SK-N-SH (cell line): ENCODE measurements around the gene ARHGDIB. TPM values are rescaled to one million over a fixed set of nuclear protein-coding genes. Genes with fewer than 3 reads are reported as not detected.

Experiments used
- CTCF ChIA-PET: fragments of 300-600, 350-600 bp; formaldehyde crosslinking; extraction: SDS; loops from one replicate; lab custom pipeline; 2021; lab: Yijun Ruan, JAX
- POLR2A ChIA-PET: fragments of 350-600 bp; sonication (Branson Sonifier 250); formaldehyde crosslinking; extraction: SDS; loops from one replicate; lab custom pipeline; 2020; ENCODE audit warnings: antibody characterized with exemption, inconsistent platforms; lab: Yijun Ruan, JAX
- DNase-seq: peaks from one replicate; pipeline ENCODE4 v3.0.0; 2012
- H2AFZ ChIP-seq: fragments of 200-600 bp; sonication (generic); 2 replicates; pipeline ENCODE4 v1.8.1; 2016; ENCODE audit warnings: antibody characterized with exemption, mild to moderate bottlenecking, low read depth
- H3F3A ChIP-seq: fragments of 200-600 bp; sonication (generic); replicated peaks from 2 replicates; pipeline ENCODE3; 2016; ENCODE audit warnings: antibody characterized with exemption, mild to moderate bottlenecking; ENCODE audit not compliant: insufficient read depth
- H3K27ac ChIP-seq, 2 experiments: fragments of 200-500 bp in 1 of 2; fragments of 200-600 bp in 1 of 2; sonication (Bioruptor generic) in 1 of 2; sonication (generic), shearing (Covaris generic) in 1 of 2; 2 replicates each; pipeline versions ENCODE4 v1.5.1 to v1.6.1; 2014 to 2016; ENCODE audit warnings: low read depth in 2 of 2, inconsistent platforms in 1 of 2, low read length in 1 of 2, mild to moderate bottlenecking in 1 of 2, mixed read lengths in 1 of 2
- H3K27me3 ChIP-seq: fragments of 200-600 bp; sonication (generic), shearing (Covaris generic); 2 replicates; pipeline ENCODE4 v1.6.1; 2016; ENCODE audit warnings: mixed run types; ENCODE audit not compliant: insufficient read depth
- H3K36me3 ChIP-seq, 2 experiments: fragments of 200-500 bp in 1 of 2; fragments of 200-600 bp in 1 of 2; sonication (Bioruptor generic) in 1 of 2; sonication (generic) in 1 of 2; replicated peaks in 1 of 2; 2 replicates each; pipeline versions ENCODE3 to v1.5.1; 2014 to 2016; ENCODE audit warnings: low read length in 1 of 2, mild to moderate bottlenecking in 1 of 2; ENCODE audit not compliant: insufficient read depth in 2 of 2, control insufficient read depth in 1 of 2
- H3K4me1 ChIP-seq, 2 experiments: fragments of 200-500 bp in 1 of 2; fragments of 200-600 bp in 1 of 2; sonication (Bioruptor generic) in 1 of 2; sonication (generic), shearing (Covaris generic) in 1 of 2; 2 replicates each; pipeline versions ENCODE4 v1.5.1 to v1.6.1; 2014 to 2016; ENCODE audit warnings: low read depth in 1 of 2, low read length in 1 of 2, mixed run types in 1 of 2; ENCODE audit not compliant: insufficient read depth in 2 of 2, control insufficient read depth in 1 of 2
- H3K4me2 ChIP-seq: fragments of 200-600 bp; sonication (generic), shearing (Covaris generic); 2 replicates; pipeline ENCODE4 v1.6.1; 2017; ENCODE audit warnings: mixed run types
- H3K4me3 ChIP-seq, 2 experiments: fragments of 200-500 bp in 1 of 2; fragments of 200-600 bp in 1 of 2; sonication (Bioruptor generic) in 1 of 2; sonication (generic), shearing (Covaris generic) in 1 of 2; 2 replicates each; pipeline versions ENCODE4 v1.5.1 to v1.8.1; 2014 to 2016; ENCODE audit warnings: low read depth in 2 of 2, inconsistent platforms in 1 of 2, low read length in 1 of 2, mild to moderate bottlenecking in 1 of 2, mixed read lengths in 1 of 2, moderate library complexity in 1 of 2
- H3K79me2 ChIP-seq: fragments of 200-600 bp; sonication (generic); 2 replicates; pipeline ENCODE4 v1.8.1; 2017; ENCODE audit warnings: mild to moderate bottlenecking; ENCODE audit not compliant: insufficient read depth
- H3K9ac ChIP-seq: fragments of 200-600 bp; sonication (generic); 2 replicates; pipeline ENCODE4 v1.6.1; 2017; ENCODE audit warnings: mixed run types
- H3K9me2 ChIP-seq: fragments of 200-600 bp; sonication (generic); 2 replicates; pipeline ENCODE4 v1.6.1; 2017; ENCODE audit warnings: mixed run types
- H3K9me3 ChIP-seq: fragments of 200-600 bp; sonication (generic); 2 replicates; pipeline ENCODE4 v1.6.1; 2017; ENCODE audit warnings: mixed run types, mild to moderate bottlenecking, moderate library complexity
- H4K20me1 ChIP-seq: fragments of 200-600 bp; sonication (generic); 2 replicates; pipeline ENCODE4 v1.6.1; 2017; ENCODE audit warnings: mild to moderate bottlenecking, mixed run types; ENCODE audit not compliant: insufficient read depth
- CHD2 ChIP-seq: fragments of 150-350 bp; IDR thresholded peaks from 2 replicates; pipeline ENCODE4 v1.6.1; 2018; ENCODE audit warnings: low read length; ENCODE audit not compliant: partially characterized antibody
- ELF1 ChIP-seq: IDR thresholded peaks from 2 replicates; pipeline ENCODE4 v1.4.0; 2012
- EZH2phosphoT487 ChIP-seq: fragments of 200-600 bp; sonication (generic); IDR thresholded peaks from 2 replicates; pipeline ENCODE4 v1.6.1; 2017; ENCODE audit warnings: low read depth, mixed run types, mild to moderate bottlenecking, antibody characterized with exemption, moderate library complexity, borderline replicate concordance
- FOSL2 ChIP-seq: IDR thresholded peaks from 2 replicates; pipeline ENCODE4 v1.4.0; 2012; ENCODE audit warnings: low read depth, mild to moderate bottlenecking, moderate library complexity, borderline replicate concordance
- FOXM1 ChIP-seq: IDR thresholded peaks from 2 replicates; pipeline ENCODE4 v1.4.0; 2012; ENCODE audit warnings: low read depth, mild to moderate bottlenecking
- GABPA ChIP-seq: IDR thresholded peaks from 2 replicates; pipeline ENCODE4 v1.4.0; 2012; ENCODE audit warnings: low read depth, mild to moderate bottlenecking
- GATA2 ChIP-seq: sonication (generic); formaldehyde crosslinking; IDR thresholded peaks from 2 replicates; pipeline ENCODE4 v1.5.0; 2020; ENCODE audit warnings: mild to moderate bottlenecking, missing genetic modification reagents
- NFIC ChIP-seq: IDR thresholded peaks from 2 replicates; pipeline ENCODE4 v1.4.0; 2012; ENCODE audit warnings: borderline replicate concordance
- NRF1 ChIP-seq: IDR thresholded peaks from 2 replicates; pipeline ENCODE4 v1.6.1; 2012; ENCODE audit warnings: low read depth, mild to moderate bottlenecking, low read length
- RXRA ChIP-seq: IDR thresholded peaks from 2 replicates; pipeline ENCODE4 v1.4.0; 2012; ENCODE audit warnings: low read depth, mild to moderate bottlenecking, borderline replicate concordance
- SIN3A ChIP-seq: IDR thresholded peaks from 2 replicates; pipeline ENCODE4 v1.6.1; 2012; ENCODE audit warnings: low read depth, mild to moderate bottlenecking, low read length, moderate library complexity, borderline replicate concordance
- SMC3 ChIP-seq: IDR thresholded peaks from 2 replicates; pipeline ENCODE4 v1.6.1; 2012; ENCODE audit warnings: low read depth, low read length, improper control_type of control experiment
- TAF1 ChIP-seq: IDR thresholded peaks from 2 replicates; pipeline ENCODE4 v1.6.1; 2012; ENCODE audit warnings: low read depth, mild to moderate bottlenecking, low read length, moderate library complexity, borderline replicate concordance
- TEAD4 ChIP-seq: IDR thresholded peaks from 2 replicates; pipeline ENCODE4 v1.4.0; 2012; ENCODE audit warnings: mild to moderate bottlenecking, borderline replicate concordance; ENCODE audit not compliant: insufficient read depth
- YY1 ChIP-seq: IDR thresholded peaks from 2 replicates; pipeline ENCODE4 v1.4.0; 2012; ENCODE audit warnings: low read depth, mild to moderate bottlenecking
- WGBS: methylation state at CpG from one replicate; pipeline ENCODE4 v1.1.6; 2017; ENCODE audit warnings: low lambda C conversion rate; 5-methylcytosine and 5-hydroxymethylcytosine counted together
- polyA plus RNA-seq, 3 experiments: library from polyadenylated mRNA; depleted of rRNA; stranded (reverse); fragments of >200 nt; gene quantifications; 2 replicates each; pipeline ENCODE4 v1.2.3, GENCODE V29; 2012
- TF ChIP-seq, protein P1 (sequence below): IDR thresholded peaks from 2 replicates; pipeline ENCODE4 v1.4.0; 2012; ENCODE audit warnings: low read depth, borderline replicate concordance
- TF ChIP-seq, protein P2 (sequence below): IDR thresholded peaks from 2 replicates; pipeline ENCODE4; 2012

ARHGDIB gene
- polyA plus RNA-seq, 1 of the 3 experiments (the other 2 are of a cell fraction), result 362 TPM

DNA sequence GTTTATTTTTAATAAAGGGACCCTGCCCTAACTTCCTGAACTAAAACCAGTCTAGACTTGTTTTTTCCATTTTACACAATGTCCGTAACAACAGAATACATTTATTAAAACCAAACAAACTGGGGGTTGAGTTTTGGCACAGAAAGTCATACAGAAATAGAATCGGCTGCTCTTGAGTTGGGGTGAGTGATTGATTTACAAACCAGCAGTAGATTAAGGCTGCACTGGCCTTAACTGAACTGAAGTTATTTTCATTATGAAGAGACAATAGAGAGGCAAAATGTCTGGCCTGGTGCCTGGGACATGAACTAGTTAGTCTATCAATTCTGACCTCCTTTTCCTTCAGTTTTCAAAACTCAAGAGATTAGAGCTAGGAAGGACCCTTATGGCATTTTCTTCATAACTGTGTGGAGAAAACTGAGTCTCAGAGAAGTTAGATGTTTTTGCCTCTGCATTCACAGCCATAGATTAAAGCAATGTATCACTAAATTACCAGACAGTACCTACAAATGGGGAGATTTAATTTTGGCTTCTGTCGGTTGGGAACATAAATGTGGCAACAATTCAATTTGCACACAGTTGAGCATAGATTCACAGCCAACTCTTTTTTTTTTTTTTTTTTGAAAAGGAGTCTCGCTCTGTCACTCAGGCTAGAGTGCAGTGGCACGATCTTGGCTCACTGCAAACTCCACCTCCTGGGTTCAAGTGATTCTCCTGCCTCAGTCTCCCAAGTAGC, 56.0 kb downstream of the ARHGDIB start:
- H3K27ac ChIP-seq, result peak overlapping the region in 1 of 2 experiments; percentile 39; a peak in 1 of 4 replicates
- no peaks in the 10 kb centered on the region for H3K9me3 ChIP-seq
- ChIA-PET POLR2A (no interaction called here), CTCF (no interaction called here)
- no peaks in the 10 kb centered on the region; a peak in 1 of 4 replicates for H3K4me1 ChIP-seq
- H3K9me2 ChIP-seq, result no peaks in the 10 kb centered on the region
- no peaks in the 10 kb centered on the region for H3K36me3 ChIP-seq
- no peak overlapping the region for H3K4me3 ChIP-seq
- no peak for DNase-seq
- H3K79me2 ChIP-seq, result no peaks in the 10 kb centered on the region
- 0 out of 2 replicates have a peak overlapping the region, but pooled peaks have one; percentile 45 for H2AFZ ChIP-seq
- no peak overlapping the region for H3K4me2 ChIP-seq
- no peaks in the 10 kb centered on the region for H3K27me3 ChIP-seq
- TF ChIP-seq EZH2phosphoT487 (no peak), SIN3A (no peak), RXRA (no peak), SMC3 (no peak), TAF1 (no peak), ELF1 (no peak), CHD2 (no peak), NFIC (no peak), YY1 (no peak), GATA2 (CRISPR knock-in tag) (no peak), FOSL2 (no peak), GABPA (no peak), FOXM1 (no peak), NRF1 (no peak), TEAD4 (no peak)
- TF ChIP-seq, protein P1, sequence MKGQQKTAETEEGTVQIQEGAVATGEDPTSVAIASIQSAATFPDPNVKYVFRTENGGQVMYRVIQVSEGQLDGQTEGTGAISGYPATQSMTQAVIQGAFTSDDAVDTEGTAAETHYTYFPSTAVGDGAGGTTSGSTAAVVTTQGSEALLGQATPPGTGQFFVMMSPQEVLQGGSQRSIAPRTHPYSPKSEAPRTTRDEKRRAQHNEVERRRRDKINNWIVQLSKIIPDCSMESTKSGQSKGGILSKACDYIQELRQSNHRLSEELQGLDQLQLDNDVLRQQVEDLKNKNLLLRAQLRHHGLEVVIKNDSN, result no peak
- TF ChIP-seq, protein P2, sequence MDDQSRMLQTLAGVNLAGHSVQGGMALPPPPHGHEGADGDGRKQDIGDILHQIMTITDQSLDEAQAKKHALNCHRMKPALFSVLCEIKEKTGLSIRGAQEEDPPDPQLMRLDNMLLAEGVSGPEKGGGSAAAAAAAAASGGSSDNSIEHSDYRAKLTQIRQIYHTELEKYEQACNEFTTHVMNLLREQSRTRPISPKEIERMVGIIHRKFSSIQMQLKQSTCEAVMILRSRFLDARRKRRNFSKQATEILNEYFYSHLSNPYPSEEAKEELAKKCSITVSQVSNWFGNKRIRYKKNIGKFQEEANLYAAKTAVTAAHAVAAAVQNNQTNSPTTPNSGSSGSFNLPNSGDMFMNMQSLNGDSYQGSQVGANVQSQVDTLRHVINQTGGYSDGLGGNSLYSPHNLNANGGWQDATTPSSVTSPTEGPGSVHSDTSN, result no peak
- WGBS, result 79% methylated on average over 5 of the region's 5 CpGs
- H4K20me1 ChIP-seq, result no peaks in the 10 kb centered on the region
- H3K9ac ChIP-seq, result no peak overlapping the region
- H3F3A ChIP-seq, result no peaks in the 10 kb centered on the region
